Upper lobe of left lung (tissue), 4 donors: ENCODE results near the gene AIMP2.
"Not testable (repeated sequence)": the region's sequence is repeated elsewhere in the genome, so short reads cannot be mapped to it uniquely, and the experiment has no call there.

Source experiments
- CTCF ChIP-seq, 6 experiments: fragments of 450-650 bp in 4 of 6; fragments of 200-600 bp in 2 of 6; sonication (generic) in 2 of 6; IDR thresholded peaks; one replicate each; pipeline ENCODE4 v1.5.1; 2016 to 2019; ENCODE audit warnings: antibody characterized with exemption in 6 of 6
- POLR2A ChIP-seq, 4 donors: fragments of 450-650 bp; IDR thresholded peaks; one replicate each; pipeline ENCODE4 v1.5.1; 2016 to 2017; ENCODE audit warnings: antibody characterized with exemption in 4 of 4, mild to moderate bottlenecking in 2 of 4

GRCh38 chr7:5979680-5980314 is 29.3 kb upstream of the AIMP2 start:
- TF ChIP-seq POLR2A, CTCF (IDR thresholded peaks at IDR 0.05): not testable (repeated sequence)
